WTC11 (cell line): ENCODE results near the gene LPCAT3. TPM values are rescaled to one million over a fixed set of nuclear protein-coding genes. Genes with fewer than 3 reads are reported as not detected.

Source experiments
- ATAC-seq: fragments of 200-7000 bp; cut with Tn5 transposase; 2 replicates; pipeline ENCODE4 v1.10.0; 2021; ENCODE audit warnings: mild to moderate bottlenecking, moderate library complexity
- CTCF ChIA-PET: fragments of 300-600 bp; sonication (Branson Sonifier 250); formaldehyde crosslinking; loops from one replicate; lab custom pipeline; 2021; ENCODE audit warnings: antibody characterized with exemption; lab: Charles Lee
- POLR2A ChIA-PET: fragments of 350-600 bp; sonication (Branson Sonifier 250); formaldehyde crosslinking; loops from one replicate; lab custom pipeline; 2021; ENCODE audit warnings: antibody characterized with exemption; lab: Charles Lee
- DNase-seq: peaks from one replicate; pipeline ENCODE4 v3.0.0; 2021; ENCODE audit warnings: low spot score
- H3K27ac Mint-ChIP-seq: 2 replicates; pipeline ENCODE4 v1.8.0; 2021; ENCODE audit warnings: mixed read lengths
- H3K27me3 Mint-ChIP-seq: 2 replicates; pipeline ENCODE4 v1.8.0; 2021; ENCODE audit warnings: low read depth, mild to moderate bottlenecking, moderate library complexity, mixed read lengths
- H3K36me3 Mint-ChIP-seq: 2 replicates; pipeline ENCODE4 v1.8.0; 2021; ENCODE audit warnings: mixed read lengths
- H3K4me1 Mint-ChIP-seq: 2 replicates; pipeline ENCODE4 v1.8.0; 2022; ENCODE audit warnings: mixed read lengths
- H3K4me3 Mint-ChIP-seq: 2 replicates; pipeline ENCODE4 v1.8.0; 2021; ENCODE audit warnings: mild to moderate bottlenecking, moderate library complexity, mixed read lengths
- H3K9me3 Mint-ChIP-seq: 2 replicates; pipeline ENCODE4 v1.8.0; 2021; ENCODE audit warnings: mixed read lengths
- ARID4B ChIP-seq: sonication (generic); formaldehyde crosslinking; IDR thresholded peaks from 2 replicates; pipeline ENCODE4 v1.8.0; 2023; ENCODE audit warnings: missing genetic modification reagents, mild to moderate bottlenecking, borderline replicate concordance
- ATF3 ChIP-seq: sonication (generic); formaldehyde crosslinking; conservative IDR thresholded peaks from 2 replicates; pipeline ENCODE4 v1.8.1; 2022; ENCODE audit warnings: mild to moderate bottlenecking, missing genetic modification reagents
- E2F4 ChIP-seq: sonication (generic); formaldehyde crosslinking; IDR thresholded peaks from 2 replicates; pipeline ENCODE4 v1.8.1; 2022; ENCODE audit warnings: low read depth, mild to moderate bottlenecking, moderate library complexity, missing genetic modification reagents, borderline replicate concordance
- ELF4 ChIP-seq: sonication (generic); formaldehyde crosslinking; IDR thresholded peaks from 2 replicates; pipeline ENCODE4 v1.8.1; 2022; ENCODE audit warnings: low read depth, mild to moderate bottlenecking, moderate library complexity, missing genetic modification reagents
- GTF2I ChIP-seq: fragments of 250-450 bp; sonication (Bioruptor Pico); conservative IDR thresholded peaks from 2 replicates; pipeline ENCODE4 v1.4.0; 2021; ENCODE audit warnings: mild to moderate bottlenecking
- HMGA2 ChIP-seq: fragments of 250-450 bp; sonication (Bioruptor Pico); IDR thresholded peaks from 2 replicates; pipeline ENCODE4 v1.4.0; 2021; ENCODE audit warnings: mild to moderate bottlenecking, moderate library complexity
- JAZF1 ChIP-seq: fragments of 250-450 bp; sonication (Bioruptor Pico); IDR thresholded peaks from 2 replicates; pipeline ENCODE4 v1.9.0; 2021; ENCODE audit warnings: moderate library complexity, mild to moderate bottlenecking, inconsistent platforms
- MLX ChIP-seq: sonication (generic); formaldehyde crosslinking; IDR thresholded peaks from 2 replicates; pipeline ENCODE4 v1.8.1; 2023; ENCODE audit warnings: mild to moderate bottlenecking, missing genetic modification reagents, moderate library complexity
- NFE2L1 ChIP-seq: sonication (generic); formaldehyde crosslinking; IDR thresholded peaks from 2 replicates; pipeline ENCODE4 v1.8.1; 2023; ENCODE audit warnings: missing genetic modification reagents
- NFYB ChIP-seq: sonication (generic); formaldehyde crosslinking; conservative IDR thresholded peaks from 2 replicates; pipeline ENCODE4 v1.8.0; 2022; ENCODE audit warnings: low read depth, missing genetic modification reagents
- PRDM15 ChIP-seq: sonication (generic); formaldehyde crosslinking; IDR thresholded peaks from 2 replicates; pipeline ENCODE4 v1.8.0; 2022; ENCODE audit warnings: missing genetic modification reagents
- RORB ChIP-seq: fragments of 250-450 bp; sonication (Bioruptor Pico); IDR thresholded peaks from 2 replicates; pipeline ENCODE4 v1.9.0; 2021; ENCODE audit warnings: mild to moderate bottlenecking
- TEAD4 ChIP-seq: sonication (generic); formaldehyde crosslinking; IDR thresholded peaks from 2 replicates; pipeline ENCODE4 v1.8.0; 2022; ENCODE audit warnings: mild to moderate bottlenecking, missing genetic modification reagents
- TP53 ChIP-seq: sonication (generic); formaldehyde crosslinking; IDR thresholded peaks from 2 replicates; pipeline ENCODE4 v1.8.1; 2023; ENCODE audit warnings: mild to moderate bottlenecking, missing genetic modification reagents
- ZMAT4 ChIP-seq: fragments of 250-450 bp; sonication (Bioruptor Pico); IDR thresholded peaks from 2 replicates; pipeline ENCODE4 v1.9.0; 2021; ENCODE audit warnings: mild to moderate bottlenecking
- ZNF425 ChIP-seq: fragments of 250-450 bp; sonication (Bioruptor Pico); conservative IDR thresholded peaks from 2 replicates; pipeline ENCODE4 v1.9.0; 2021; ENCODE audit warnings: mild to moderate bottlenecking
- ZNF532 ChIP-seq: fragments of 250-450 bp; sonication (Bioruptor Pico); IDR thresholded peaks from 2 replicates; pipeline ENCODE4 v1.9.0; 2021; ENCODE audit warnings: mild to moderate bottlenecking, borderline replicate concordance
- total RNA-seq: library from RNA; stranded (reverse); gene quantifications from 3 replicates; pipeline ENCODE4 v1.2.3, GENCODE V29; 2021

LPCAT3 gene
- total RNA-seq, 1 experiment from 2014 or later: 40.0 TPM

GRCh38 chr12:6975297-6976032, 42.8 kb downstream of the LPCAT3 start (continued):
- TF ChIP-seq MLX: no peak
- TF ChIP-seq GTF2I (CRISPR knock-in tag): no peak
- TF ChIP-seq NFYB (CRISPR knock-in tag): no peak
- no peak for TF ChIP-seq E2F4 (CRISPR knock-in tag)

- POLR2A ChIA-PET: interaction anchor here (1.2 kb wide), 1 partner anchor 44 kb away, joined by 3 read pairs; the partner anchor contains the start of gene LPCAT3
- no peak overlapping the region for H3K27ac Mint-ChIP-seq
- no peaks in the 10 kb centered on the region for H3K9me3 Mint-ChIP-seq
- H3K36me3 Mint-ChIP-seq: peaks cover 60% of the 10 kb centered on the region
- H3K4me1 Mint-ChIP-seq: peaks cover 13% of the 10 kb centered on the region
- DNase-seq (no peak), ATAC-seq (no peak)
- CTCF ChIA-PET: interaction anchor here (0.8 to 1.8 kb wide), 3 partner anchors 9 to 102 kb away, joined by 3 to 5 read pairs (median 4); partner anchors contain the start of gene SPSB2
- H3K27me3 Mint-ChIP-seq: no peaks in the 10 kb centered on the region
- H3K4me3 Mint-ChIP-seq: no peak overlapping the region
- TF ChIP-seq ZNF425 (no peak), JAZF1 (CRISPR knock-in tag) (no peak), ELF4 (CRISPR knock-in tag) (no peak), RORB (CRISPR knock-in tag) (no peak), ATF3 (CRISPR knock-in tag) (no peak), ARID4B (no peak), HMGA2 (CRISPR knock-in tag) (no peak), PRDM15 (CRISPR knock-in tag) (no peak), ZNF532 (CRISPR knock-in tag) (no peak), TP53 (CRISPR knock-in tag) (no peak), TEAD4 (CRISPR knock-in tag) (no peak), ZMAT4 (CRISPR knock-in tag) (no peak), NFYB (CRISPR knock-in tag) (no peak), NFE2L1 (CRISPR knock-in tag) (no peak)
Observed at GRCh38 chr12:6974180-6974579, 44.1 kb downstream of the LPCAT3 start.
